GM19240 (cell line): ENCODE measurements around the gene GABRE.

Experiments used
- DNase-seq: peaks from one replicate; pipeline ENCODE4 v3.0.0; 2011; ENCODE audit warnings: low spot score; ENCODE audit not compliant: insufficient read length

The GABRE gene, protein sequence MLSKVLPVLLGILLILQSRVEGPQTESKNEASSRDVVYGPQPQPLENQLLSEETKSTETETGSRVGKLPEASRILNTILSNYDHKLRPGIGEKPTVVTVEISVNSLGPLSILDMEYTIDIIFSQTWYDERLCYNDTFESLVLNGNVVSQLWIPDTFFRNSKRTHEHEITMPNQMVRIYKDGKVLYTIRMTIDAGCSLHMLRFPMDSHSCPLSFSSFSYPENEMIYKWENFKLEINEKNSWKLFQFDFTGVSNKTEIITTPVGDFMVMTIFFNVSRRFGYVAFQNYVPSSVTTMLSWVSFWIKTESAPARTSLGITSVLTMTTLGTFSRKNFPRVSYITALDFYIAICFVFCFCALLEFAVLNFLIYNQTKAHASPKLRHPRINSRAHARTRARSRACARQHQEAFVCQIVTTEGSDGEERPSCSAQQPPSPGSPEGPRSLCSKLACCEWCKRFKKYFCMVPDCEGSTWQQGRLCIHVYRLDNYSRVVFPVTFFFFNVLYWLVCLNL

DNA sequence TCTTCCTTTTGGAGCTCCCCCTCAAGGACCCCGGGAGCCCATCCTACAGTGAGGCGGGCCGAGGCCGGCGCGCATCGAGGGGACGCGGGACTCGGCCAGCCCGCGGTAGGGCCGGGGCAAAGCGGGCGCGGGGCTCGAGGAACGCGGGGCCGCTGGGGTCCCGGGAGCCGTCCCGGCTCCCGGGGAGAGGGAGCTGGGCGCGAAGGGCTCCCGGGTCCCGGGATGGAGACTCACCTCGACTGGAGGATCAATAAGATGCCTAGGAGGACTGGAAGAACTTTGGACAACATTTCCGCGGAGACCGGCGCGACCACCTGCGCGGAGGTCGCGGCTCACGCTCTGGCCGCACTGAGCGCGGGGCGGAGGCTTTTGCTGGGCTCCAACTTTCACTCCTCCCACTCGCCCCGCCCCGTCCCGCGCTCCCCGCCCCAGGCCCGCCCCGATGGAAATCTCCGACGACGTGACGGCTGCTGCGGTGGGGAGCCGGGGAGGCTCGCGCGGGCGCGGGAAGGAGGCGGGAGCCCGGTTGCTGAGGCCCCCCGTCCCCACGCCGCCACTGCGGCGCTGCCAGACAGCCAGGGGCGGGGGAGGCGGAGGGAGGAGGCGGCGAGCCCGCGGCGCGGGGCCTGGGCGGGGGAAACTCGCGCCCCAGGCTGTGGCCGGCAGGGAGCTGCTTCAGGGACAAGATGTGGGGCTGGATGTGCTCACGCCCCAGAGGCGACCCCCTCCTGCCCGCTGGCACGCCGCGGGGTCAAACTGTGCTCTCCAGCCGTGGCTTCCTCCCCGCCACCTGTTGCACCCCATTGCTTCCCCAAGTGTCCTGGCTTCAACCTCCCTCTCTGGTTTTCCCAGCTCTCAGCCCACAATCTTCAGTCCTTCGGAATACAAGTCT lies at the start of gene GABRE:
GABRE (minus strand) TSS at position 341 of the 892 bp plus-strand sequence; CDS start at position 290, 51 bp downstream.
- DNase-seq: no peak

DNA sequence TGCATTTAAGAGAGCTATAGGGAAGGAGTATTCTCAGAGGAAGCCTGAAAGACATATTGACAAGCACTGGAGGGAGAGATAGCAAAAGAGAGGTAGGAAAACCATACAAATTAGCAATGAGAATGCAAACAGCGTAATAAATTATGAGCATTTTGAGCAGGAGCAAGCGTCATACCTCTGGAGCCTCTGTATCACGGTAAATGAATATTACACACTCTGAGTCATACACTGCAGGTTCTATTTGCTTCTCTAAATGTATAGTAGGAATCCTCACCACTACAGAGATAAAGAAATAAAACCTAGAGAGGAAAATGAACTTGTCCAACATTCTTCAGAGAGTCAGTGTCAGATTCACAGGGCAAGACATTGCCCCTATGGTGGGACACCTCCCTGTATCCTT lies 46.4 kb upstream of the GABRE start:
- no peak for DNase-seq

DNA sequence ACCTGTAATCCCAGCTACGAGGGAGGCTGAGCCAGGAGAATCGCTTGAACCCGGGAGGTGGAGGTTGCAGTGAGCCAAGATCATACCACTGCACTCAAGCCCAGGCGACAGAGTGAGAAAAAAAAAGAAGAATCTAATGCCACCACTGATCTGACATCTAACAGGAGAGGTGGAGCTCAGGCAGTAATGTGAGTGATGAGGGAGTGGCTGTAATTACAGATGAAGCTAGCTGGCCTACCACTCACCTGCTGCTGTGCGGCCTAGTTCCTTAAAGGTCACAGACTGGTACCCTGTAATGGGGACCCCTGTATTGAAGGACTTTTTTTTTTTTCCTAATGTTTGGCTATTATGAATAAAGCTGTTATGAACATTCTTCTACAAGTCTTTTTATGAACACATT lies 25.3 kb upstream of the GABRE start:
- DNase-seq: no peak

DNA sequence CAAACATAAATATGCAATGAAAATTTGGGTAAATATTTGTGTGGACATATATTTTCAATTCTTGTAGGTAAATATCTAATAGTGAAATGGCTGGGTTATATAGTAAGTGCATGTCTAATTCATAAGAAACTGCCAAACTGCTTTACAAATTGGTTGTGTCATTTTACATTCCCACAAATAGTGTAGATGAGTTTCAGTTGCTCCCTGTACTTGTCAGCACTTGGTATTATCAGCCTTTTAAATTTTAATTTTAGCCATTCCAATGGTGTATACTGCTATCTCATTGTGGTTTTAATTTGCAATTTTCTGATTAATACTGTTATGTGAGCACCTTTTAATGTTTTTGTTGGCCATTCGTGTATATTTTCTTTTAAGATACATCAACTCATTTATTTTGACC lies 23.1 kb upstream of the GABRE start:
- DNase-seq: no peak

DNA sequence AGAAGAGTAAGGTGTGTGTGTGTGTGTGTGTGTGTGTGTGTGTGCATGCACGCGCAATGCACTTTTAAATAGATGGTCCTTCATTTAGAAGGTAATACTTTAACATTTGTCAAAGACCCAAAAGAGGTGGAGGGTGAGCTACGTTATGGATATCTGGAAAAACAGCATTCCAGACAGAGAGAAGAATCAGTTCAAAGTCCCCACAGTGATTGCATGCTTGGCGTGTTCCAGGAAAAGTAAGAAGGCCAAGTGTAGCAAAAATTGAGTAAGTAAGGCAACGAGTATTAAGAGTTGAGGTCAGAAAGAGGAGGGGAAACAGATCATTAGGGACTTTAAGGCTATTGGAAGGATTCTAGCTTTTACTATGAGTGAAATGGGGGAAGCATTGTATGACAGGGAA lies 21.9 kb upstream of the GABRE start:
- DNase-seq: no peak

DNA sequence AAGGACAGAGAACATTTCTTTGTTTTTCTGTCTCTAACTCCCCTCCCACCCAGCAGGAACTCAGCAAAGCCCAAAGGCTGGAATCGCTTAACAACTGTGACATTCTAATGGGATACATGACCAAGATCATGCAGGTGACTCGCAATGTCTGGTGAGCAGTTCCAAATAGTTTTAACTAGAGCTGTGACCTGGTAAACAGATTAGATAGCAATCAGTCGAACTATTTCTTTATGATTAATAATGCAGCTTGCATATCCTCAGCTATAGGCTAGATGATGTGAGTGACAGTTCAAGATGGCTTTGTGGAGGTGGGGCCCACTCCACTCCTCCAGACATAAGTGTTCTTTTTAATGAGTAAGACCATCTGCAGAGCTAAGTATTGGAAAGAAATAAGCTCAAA lies 20.0 kb upstream of the GABRE start:
- no peak for DNase-seq

DNA sequence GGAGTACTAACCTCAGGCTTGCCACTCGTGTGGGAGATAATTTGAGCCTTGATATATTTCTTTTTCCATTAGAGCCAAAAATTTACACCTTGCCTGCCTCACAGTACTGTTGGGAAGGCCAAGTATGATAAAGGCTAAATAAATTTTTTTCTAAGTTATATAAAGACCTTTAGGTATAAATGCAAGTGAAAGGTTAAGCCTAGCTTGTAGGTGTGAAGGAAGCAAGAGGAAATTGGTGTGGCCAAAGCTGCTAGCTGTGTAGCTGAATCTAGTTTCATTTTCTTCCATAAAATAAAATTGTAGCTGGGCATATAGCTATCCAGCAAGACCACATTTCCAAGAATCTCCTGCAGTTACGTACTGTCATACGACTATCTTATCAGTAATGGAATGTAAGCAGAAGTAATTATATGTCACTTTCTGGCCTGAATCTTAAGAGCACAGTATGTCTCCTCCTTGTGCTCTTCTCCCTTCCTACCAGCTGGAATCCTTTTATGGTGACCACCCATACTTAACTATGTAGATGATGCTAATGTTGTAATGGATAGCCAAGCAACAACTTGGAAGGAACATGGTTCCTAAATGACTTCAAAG lies 14.3 kb upstream of the GABRE start:
- no peak for DNase-seq

DNA sequence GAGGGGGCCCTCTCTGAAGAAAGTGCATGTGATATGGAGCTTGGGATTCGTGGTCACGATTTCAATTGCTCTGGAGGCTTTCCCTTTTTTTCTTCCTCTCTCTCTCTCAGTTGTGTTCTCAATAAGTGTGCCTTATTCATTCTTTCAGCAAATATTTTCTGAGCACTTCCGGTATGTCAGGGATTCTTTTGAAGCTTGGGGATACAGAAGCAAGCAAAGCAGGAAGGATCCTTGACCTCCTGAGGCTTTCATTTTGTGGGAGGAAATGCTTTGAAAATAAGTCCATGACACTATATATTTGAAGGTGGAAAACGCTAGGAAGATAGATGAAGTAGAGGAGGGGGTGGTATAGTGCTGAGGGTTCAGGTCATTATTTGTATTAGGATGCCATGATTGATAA lies 12.6 kb upstream of the GABRE start:
- no peak for DNase-seq

DNA sequence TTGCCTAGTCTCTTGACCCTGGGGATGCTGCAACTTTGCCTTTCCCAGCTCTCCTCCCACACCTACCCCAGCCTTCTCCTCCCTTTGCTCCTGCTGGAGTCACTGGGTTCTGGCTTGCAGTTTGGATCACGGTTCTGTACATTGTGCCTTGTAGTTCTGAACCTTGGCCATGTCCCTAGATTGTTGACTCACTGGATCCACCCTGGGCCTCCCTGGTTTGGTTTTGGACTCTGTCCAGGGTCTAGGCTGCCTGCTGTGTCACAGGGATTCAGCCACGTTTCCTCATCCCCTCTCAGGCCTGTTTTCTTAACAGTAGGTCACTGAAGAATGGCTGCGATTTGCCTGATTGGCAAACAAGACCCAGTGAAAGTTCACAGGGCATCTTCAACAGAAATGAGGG lies 11.5 kb upstream of the GABRE start:
- DNase-seq: no peak

DNA sequence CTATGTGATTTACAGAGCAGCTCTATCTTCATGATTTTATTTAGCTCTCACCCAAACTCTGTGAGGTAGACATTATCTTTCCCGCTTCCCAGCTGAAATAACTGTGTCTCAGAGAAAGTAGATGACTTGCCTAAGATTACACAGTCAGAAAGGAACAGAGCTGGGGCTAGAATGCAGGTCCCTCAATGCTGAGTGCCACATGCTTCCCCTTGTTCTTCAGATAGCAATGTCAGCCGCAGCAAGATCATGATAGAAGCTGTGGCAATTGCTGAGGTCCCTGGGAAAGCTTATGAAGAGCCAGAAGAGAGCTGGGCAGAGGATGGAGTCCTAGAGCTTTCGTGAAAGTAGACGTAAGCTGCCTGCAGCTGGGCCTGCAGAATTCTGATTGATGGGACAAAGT lies 11.1 kb upstream of the GABRE start:
- no peak for DNase-seq

DNA sequence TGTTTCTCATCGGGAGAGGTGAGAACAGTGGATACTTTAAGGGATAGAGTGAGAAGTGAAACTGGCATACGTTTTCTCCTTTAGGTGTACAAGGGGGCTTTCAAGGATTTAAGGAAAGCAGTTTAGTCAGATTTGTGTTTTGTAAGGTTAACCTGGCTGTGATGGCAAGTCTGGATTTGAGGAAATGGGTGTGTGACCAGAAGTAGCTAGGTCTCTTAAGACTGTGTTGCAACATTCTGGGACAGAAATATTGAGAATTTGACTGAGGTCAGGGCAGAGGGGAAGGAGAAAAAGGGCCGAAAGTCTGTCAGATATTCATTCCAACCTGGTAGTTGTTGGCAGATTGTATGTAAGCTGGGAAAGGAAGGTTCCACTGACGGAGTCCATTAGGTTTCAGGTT lies 10.4 kb upstream of the GABRE start:
- DNase-seq: no peak

DNA sequence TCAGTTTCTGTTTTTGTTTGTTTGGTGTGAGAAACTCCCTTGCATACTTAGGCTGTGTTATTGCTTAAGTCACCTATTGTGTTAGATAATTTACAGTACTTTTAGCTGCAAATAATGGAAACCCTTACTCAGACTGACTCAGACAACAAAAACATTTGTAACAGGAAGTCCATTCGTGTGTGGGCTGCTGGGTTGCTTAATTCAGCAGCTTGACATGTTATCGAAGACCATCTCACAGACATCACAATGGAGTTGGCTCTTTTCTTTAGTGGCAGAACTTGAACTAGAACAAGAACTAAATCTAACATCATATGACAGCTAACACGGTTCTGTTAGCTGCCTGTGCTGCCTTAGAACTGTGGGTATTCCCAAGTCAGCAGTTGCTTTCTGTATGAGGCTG lies 9.9 kb upstream of the GABRE start:
- DNase-seq: no peak

DNA sequence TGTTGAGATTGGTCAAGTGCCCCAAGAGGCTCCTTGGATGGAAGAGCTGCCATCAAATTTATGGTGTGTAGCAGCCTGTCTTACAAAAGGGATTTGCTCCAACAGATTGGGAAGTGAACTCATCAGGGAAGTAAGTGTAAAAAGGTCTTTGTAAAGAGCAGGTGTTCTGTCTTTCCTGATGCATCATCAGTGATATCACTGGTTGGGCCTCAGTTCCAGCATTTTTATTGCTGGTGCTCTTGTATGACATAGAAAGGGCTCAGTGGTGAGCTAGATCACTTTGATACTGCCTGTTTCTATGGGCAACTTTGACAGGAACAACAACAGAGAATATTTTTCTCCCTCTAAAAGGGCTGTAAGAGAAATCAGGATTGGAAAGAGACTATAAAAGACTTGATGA lies 8.7 kb upstream of the GABRE start:
- no peak for DNase-seq

DNA sequence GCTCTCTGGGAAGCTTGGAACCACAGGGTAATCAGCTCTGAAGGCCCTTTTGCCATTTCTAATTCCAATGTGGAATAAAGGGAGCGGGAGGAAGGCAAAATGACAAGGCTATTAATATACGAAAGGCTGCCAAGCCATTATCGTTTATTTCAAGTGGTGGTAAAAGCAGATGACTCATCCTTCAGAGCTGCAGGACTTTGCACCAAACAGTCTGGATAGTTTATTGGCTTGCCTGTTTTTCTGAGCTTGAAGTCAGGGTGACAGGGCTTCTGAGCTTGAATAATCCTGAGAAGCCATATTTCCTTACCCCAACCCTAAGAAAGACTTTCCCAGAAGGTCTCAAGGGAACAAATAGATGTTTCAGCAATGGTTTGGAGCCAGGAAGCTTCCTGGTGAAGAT lies 7.7 kb upstream of the GABRE start:
- no peak for DNase-seq

DNA sequence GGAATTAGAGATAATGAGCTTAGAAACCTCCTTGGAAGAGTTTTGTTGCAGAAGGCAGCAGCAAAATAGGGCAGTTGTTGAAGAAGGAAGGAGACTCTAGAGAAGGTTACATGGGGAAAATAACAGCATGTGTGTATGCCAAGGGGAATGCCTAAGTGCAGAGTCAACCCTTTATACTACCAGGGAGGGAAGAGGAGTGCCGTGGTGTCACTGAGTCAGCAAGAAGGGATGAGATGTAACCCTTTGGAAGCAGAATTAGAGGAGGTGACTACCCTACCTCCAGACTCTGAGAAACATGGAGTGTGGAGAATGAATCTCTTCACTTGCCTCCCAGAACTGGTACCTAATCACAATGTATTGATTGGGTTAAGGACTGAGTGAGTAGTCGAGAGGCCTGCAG lies 6.7 kb upstream of the GABRE start:
- no peak for DNase-seq

DNA sequence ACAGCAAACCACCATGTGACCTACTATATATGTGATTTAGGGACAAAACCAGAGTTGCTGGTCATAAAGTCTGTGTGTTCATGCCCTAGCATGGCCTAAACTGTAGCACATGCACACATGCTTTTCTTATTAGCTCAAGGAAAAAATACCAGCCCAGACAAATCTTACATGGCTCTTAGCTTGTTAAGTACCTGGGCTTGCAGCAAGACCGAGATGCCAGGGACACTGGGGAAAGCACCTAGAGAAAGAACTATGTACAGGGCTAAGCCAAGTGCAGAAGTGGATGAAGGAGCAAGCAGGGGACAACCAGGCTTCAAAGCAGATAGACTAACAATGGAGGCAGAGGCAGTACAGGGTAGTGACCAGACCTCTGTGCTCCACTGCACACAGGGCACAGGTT lies 3.4 kb upstream of the GABRE start:
- DNase-seq: no peak

DNA sequence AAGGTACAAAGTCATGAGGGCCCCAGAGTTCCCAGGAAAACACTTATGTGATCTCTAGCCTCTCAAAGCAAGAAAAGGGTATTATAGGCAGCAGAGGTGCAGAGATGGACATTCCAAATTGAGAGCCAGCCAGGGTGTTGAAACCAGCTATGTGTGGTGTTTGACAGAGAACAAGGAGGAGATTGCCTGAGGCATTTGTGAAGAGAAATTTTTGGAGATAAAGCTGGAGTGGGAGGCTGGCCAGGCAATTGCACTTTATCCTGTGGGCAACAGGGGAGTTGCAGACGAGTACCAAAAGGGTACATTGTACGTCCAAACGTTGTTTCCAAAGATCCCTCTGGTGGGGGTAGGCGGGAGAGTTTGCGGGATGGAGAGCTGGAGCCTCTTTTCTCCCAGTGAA lies 2.5 kb upstream of the GABRE start:
- DNase-seq: no peak

DNA sequence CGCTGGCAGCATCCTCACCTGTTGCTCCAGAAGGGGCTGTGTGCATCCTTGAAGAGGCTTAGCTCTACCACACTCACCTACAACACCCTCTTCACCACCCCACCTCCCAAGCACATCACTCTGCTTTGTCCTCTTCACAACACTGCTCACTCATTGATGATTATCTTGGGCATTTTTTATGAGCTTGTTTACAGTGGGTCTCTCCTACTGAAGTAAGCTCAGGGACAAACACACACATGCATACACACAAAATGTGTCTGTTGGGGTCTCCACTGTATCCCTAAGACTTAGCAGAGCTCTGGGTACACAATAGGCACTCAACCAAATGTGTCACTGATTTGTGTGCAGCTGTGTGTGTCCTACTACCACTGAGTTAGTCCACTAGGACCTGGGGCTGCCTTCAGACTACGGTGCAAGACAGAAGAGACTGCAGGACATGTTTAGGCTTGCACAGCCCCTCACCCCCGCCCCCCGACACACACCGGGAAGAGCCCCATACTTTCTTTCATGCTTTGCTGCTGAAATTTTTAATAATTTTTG lies 1.3 kb upstream of the GABRE start:
- no peak for DNase-seq

DNA sequence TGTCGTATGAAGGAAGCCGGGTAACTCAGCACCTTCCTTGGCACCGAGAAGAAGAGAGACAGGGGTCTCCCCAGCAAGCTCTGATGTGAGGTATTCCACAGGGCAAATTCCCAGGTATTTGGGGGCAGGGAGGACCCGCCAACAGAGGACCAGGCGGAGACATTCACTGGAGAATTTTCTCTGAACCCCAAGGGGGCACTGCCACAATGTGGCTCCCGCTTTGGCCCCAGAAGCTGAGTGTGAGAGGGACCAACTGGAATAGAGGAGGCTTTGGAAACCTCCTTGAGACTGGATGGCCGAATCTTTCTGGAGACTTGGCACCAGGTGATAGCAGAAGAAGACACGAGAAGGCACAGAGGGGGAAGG lies 735 bp upstream of the GABRE start:
- DNase-seq: no peak

DNA sequence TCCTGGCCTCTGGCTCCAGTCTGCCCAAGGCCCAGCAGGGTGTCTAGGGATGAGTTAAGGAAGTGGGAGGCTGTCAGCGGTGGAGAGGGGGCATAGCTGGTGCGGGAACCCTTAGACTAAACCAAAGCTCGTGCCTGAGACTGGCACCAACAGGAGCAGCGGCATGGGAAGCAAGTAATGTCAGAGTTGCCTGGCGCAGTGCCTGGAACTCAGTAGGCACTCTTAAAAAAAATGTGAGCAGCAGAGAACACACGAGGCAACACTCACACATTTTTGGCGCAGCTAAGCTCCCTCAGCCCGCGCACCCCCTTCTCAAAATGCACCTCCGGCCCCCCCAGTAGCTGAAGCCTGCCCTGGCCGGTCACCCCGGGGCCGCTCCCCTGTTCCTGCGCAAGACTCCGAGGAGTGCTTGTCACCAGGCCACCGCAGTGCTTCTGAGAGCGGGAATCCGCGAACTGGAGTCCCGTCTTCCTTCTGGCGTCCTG lies 583 bp downstream of the GABRE start:
- no peak for DNase-seq

DNA sequence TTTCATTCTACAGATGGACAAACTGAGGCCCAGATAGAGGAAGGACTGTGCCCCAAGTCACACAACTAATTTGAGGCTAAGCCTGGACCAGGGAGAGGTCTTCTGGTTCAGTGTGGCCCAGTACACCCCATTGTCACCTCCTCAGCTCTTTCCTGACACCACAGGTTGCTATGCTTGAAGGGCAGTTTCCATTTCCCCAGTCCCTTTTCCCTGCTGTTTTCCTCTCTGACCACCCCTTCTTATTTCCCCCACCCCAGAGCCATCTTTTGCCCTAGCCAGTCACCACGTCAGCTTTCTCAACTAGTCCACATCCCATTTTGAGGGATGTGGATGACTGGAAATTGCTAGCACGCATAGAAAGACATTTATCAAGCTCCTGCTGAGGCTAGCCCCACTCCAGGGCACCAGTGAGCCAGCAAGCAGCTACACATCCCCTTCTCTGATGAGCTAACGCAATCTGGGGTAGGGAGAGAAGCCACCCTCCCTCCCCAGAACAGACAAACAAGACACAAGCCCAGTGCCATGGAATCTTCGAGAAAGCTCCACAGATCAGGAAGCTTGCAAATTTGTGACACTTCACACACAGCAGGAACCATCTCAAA lies 1.3 kb downstream of the GABRE start:
- no peak for DNase-seq
